Small intestine (tissue), 7 donors: ENCODE data around the gene NEURL3. TPM values are rescaled to one million over a fixed set of nuclear protein-coding genes. Genes with fewer than 3 reads are reported as not detected.

Experiments
- DNase-seq, 2 donors: peaks; one replicate each; pipeline versions ENCODE4 v3.0.0 to v3.0.0-alpha.2; 2013
- FAIRE-seq: peaks from 2 replicates; lab custom pipeline; 2012; peaks lifted over from hg19 to GRCh38; lab: Jason Lieb, UNC
- H3K27ac ChIP-seq, 3 donors: one replicate each; pipeline ENCODE4 v1.5.1; 2013; ENCODE audit warnings: low read length in 2 of 3, mild to moderate bottlenecking in 2 of 3, control low read depth in 1 of 3, inconsistent platforms in 1 of 3, low read depth in 1 of 3, moderate library complexity in 1 of 3
- H3K27me3 ChIP-seq, 3 donors: one replicate each; pipeline ENCODE4 v1.6.1; 2013; ENCODE audit warnings: low read length in 3 of 3, inconsistent platforms in 1 of 3; ENCODE audit not compliant: control insufficient read depth in 3 of 3, insufficient read depth in 3 of 3
- H3K36me3 ChIP-seq, 3 donors: one replicate each; pipeline ENCODE4 v1.6.1; 2013; ENCODE audit warnings: low read length in 3 of 3, inconsistent platforms in 1 of 3, low read depth in 1 of 3, mild to moderate bottlenecking in 1 of 3, moderate library complexity in 1 of 3; ENCODE audit not compliant: control insufficient read depth in 3 of 3, insufficient read depth in 2 of 3
- H3K4me1 ChIP-seq, 3 donors: one replicate each; pipeline ENCODE4 v1.6.1; 2013; ENCODE audit warnings: low read length in 2 of 3, inconsistent platforms in 1 of 3, low read depth in 1 of 3, mild to moderate bottlenecking in 1 of 3, moderate library complexity in 1 of 3; ENCODE audit not compliant: control insufficient read depth in 3 of 3, insufficient read depth in 2 of 3
- H3K4me3 ChIP-seq, 3 donors: one replicate each; pipeline ENCODE4 v1.5.1; 2013; ENCODE audit warnings: low read length in 3 of 3, control low read depth in 1 of 3, inconsistent platforms in 1 of 3, low read depth in 1 of 3, mild to moderate bottlenecking in 1 of 3, moderate library complexity in 1 of 3
- H3K9me3 ChIP-seq, 2 donors: one replicate each; pipeline ENCODE4 v1.6.1; 2013; ENCODE audit warnings: low read depth in 1 of 2, low read length in 1 of 2; ENCODE audit not compliant: control insufficient read depth in 2 of 2, insufficient read depth in 1 of 2
- WGBS, 3 donors: extraction: QIAGEN DNeasy Blood & Tissue Kit; methylation state at CpG; one replicate each; pipeline ENCODE4 v1.1.7; 2013; 5-methylcytosine and 5-hydroxymethylcytosine counted together
- polyA plus RNA-seq, 4 donors: library from polyadenylated mRNA; stranded (reverse) in 3 of 4; unstranded in 1 of 4; fragments of 200-250 nt in 3 of 4; fragments of 120-200 nt in 1 of 4; gene quantifications; one replicate each; pipeline versions ENCODE4 v1.2.1 to v1.2.3, GENCODE V29; 2013
- donor health status: healthy with polysubstance abuse.
- donor health status: control.
- donor health status: control.
- donor health status: Bipolar disorder and iron deficiency.
- donor health status: healthy.

NEURL3 gene
- polyA plus RNA-seq, 4 donors = 0.61 to 6.2 (median 3.1) TPM

DNA sequence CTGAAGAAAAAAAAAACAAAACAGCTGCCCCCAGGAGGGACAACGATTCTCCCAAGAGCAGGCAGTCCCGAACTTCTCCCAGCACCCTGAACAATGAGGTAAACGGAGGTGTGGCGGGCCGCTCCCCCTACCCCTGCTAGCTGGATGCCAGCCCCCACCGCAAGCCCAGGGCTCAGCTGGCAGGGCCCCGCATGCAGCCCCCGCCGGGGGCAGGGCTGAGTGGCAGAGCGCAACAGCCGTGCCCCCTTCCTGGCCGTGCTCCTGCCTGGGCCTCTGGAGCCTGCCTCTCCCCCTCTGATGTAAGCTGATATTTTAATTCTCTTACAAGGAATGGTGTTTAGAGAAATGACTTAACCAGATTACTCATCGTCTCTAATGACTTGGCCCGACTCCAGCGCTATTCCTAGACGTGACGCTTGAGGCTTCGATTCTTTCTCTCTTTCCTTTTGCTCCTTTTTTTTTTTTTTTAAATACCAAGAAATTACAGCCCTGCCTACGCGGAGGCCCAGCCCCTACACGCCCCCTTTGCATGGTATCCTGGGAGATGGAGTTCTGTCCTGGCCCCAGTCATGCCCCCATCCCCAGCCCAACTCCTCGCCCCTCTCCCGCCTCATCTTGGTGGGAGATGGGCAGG, 26.8 kb upstream of the NEURL3 start:
- 7 to 12% (median 8%) methylated on average over 23 of the region's 23 CpGs for WGBS, 3 donors
- Histone ChIP-seq H3K36me3 (no peaks in the 10 kb centered on the region), H3K27me3 (peaks cover 0 to 13% (median 0%) of the 10 kb centered on the region in 3 donors), H3K4me3 (peak overlapping the region in 1 of 3 donors; percentile 22), H3K4me1 (peaks cover 0 to 22% (median 9%) of the 10 kb centered on the region in 3 donors), H3K9me3 (no peaks in the 10 kb centered on the region), H3K27ac (peak overlapping the region; percentile 58 to 89 (median 67))
- DNase-seq (peak; percentile 96 to 97), FAIRE-seq (no peak)

- H3K27me3 ChIP-seq = peaks cover 0 to 19% (median 0%) of the 10 kb centered on the region in 3 donors
- FAIRE-seq (no peak), DNase-seq (no peak)
- WGBS, 3 donors = 81 to 87% (median 83%) methylated on average over 9 of the region's 9 CpGs
- H3K36me3 ChIP-seq = no peaks in the 10 kb centered on the region
- H3K9me3 ChIP-seq = no peaks in the 10 kb centered on the region
- H3K4me3 ChIP-seq = no peak overlapping the region
- peaks cover 0 to 22% (median 12%) of the 10 kb centered on the region in 3 donors for H3K4me1 ChIP-seq
- peak overlapping the region in 2 of 3 donors; percentile 67 to 89 for H3K27ac ChIP-seq
Measured at GRCh38 chr2:96531366-96531765, 26.2 kb upstream of the NEURL3 start.

DNA sequence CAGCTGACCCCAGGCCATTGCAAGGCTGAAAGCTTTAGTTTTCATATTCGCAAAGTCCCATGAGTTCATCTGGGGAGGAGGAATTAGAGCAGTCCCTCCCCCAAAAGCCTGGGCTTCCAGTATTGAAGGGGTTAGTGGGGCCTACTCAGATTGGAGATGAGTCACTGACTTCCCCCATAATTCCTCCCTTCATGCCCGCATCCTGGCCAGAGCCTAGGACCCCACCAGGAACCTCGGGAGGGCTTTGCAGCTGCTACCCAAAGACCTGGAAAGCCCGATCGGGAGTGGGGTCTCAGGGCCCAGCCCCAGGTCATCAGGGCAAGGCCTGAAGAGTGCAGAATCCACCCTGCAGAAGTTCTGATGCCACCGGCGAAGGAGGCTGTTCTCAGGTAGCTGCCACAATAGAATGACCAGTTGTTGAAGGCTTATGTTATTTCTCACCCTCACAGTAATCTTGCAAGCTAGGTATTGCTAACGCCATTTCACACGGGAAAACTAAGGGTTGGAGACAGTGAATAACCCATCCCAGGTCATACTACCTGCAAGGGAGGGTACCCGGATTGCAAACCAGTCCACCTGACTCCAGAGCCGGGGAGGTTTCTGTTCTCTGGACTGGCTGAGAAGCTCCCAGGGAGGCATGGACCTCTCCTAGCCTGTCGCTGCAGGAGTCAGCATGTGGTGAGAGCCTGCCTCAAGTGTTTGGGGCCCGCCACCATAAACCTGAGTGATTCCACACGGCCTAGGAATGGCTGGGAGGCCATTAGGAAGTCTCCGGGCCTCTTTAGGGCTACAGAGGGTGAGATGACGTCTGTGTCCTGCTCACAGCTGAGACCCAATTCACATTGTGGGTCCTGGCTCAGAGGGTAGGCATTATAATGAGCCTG, 25.6 kb upstream of the NEURL3 start:
- WGBS, 3 donors = 79 to 84% (median 80%) methylated on average over 16 of the region's 16 CpGs
- Histone ChIP-seq H3K27me3 (peaks cover 0 to 19% (median 0%) of the 10 kb centered on the region in 3 donors), H3K4me3 (no peak overlapping the region), H3K27ac (peak overlapping the region in 1 of 3 donors; percentile 89), H3K36me3 (no peaks in the 10 kb centered on the region), H3K9me3 (no peaks in the 10 kb centered on the region), H3K4me1 (peaks cover 0 to 19% (median 10%) of the 10 kb centered on the region in 3 donors)
- no peak for DNase-seq
- FAIRE-seq = no peak

DNA sequence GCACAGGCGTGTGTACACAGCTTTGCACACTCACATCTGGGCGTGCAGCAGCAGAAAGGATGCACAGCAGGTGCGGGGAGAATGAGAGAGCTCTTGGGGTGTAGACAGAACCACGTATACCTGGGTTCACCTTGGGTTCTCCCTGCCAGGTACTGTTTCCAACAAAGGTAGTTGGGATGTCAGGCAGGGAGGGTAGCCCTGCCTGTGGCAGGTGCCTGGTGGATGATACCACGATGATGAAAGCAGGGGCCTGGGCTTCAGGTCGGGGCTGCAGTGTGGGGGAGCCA, 24.9 kb upstream of the NEURL3 start:
- Histone ChIP-seq H3K4me3 (no peak overlapping the region), H3K27me3 (peaks cover 0 to 19% (median 0%) of the 10 kb centered on the region in 3 donors), H3K36me3 (no peaks in the 10 kb centered on the region), H3K27ac (no peak overlapping the region), H3K4me1 (peaks cover 0 to 19% (median 10%) of the 10 kb centered on the region in 3 donors), H3K9me3 (no peaks in the 10 kb centered on the region)
- no peak for DNase-seq
- no peak for FAIRE-seq
- 75 to 80% (median 78%) methylated on average over 6 of the region's 6 CpGs for WGBS, 3 donors

GRCh38 chr2:96529376-96530143, 24.4 kb upstream of the NEURL3 start:
- H3K4me1 ChIP-seq = peaks cover 0 to 19% (median 10%) of the 10 kb centered on the region in 3 donors
- peaks cover 0 to 19% (median 0%) of the 10 kb centered on the region in 3 donors for H3K27me3 ChIP-seq
- H3K36me3 ChIP-seq = no peaks in the 10 kb centered on the region
- 89 to 93% (median 90%) methylated on average over 9 of the region's 9 CpGs for WGBS, 3 donors
- H3K27ac ChIP-seq = peak overlapping the region in 1 of 3 donors; percentile 83
- DNase-seq = no peak
- H3K9me3 ChIP-seq = no peaks in the 10 kb centered on the region
- no peak for FAIRE-seq
- H3K4me3 ChIP-seq = no peak overlapping the region

DNA sequence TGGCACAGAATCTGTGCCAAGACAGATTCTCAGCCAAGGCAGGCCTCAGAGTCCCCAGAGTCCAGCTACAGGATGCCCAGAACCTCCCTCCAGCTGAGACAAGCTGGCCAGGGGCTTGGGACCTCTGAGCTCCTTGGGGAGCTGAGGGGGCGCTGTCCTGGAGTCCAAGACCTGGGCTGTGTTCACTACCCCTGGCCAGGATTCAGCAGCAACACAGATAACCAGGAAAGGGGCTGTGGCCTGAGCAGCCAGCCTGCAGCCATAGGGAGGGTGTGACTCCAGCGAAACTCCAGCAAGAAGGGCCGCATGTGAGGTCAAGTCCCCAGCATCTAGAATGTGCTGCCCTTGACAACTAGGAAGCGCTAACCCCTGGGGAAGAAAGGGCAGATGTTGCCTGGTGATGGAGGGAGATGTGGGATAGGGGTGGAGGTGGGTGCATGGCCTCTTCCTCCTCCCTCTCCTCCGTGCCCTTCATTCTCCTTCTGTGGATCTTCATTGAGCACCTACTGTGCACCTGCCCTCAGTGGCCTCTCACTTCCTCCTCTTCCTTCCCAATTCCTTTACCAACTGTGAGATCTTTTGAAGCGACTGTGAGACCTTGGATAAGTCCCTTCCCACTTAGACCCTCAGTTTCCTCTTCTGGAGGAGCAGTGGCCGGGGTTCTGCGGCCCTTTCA, 23.7 kb upstream of the NEURL3 start:
- 83 to 89% (median 87%) methylated on average over 8 of the region's 8 CpGs for WGBS, 3 donors
- peak overlapping the region in 1 of 3 donors; percentile 83 for H3K27ac ChIP-seq
- DNase-seq = no peak
- no peaks in the 10 kb centered on the region for H3K9me3 ChIP-seq
- H3K36me3 ChIP-seq = no peaks in the 10 kb centered on the region
- H3K4me1 ChIP-seq = peaks cover 0 to 18% (median 10%) of the 10 kb centered on the region in 3 donors
- H3K27me3 ChIP-seq = peaks cover 0 to 19% (median 0%) of the 10 kb centered on the region in 3 donors
- FAIRE-seq = no peak
- H3K4me3 ChIP-seq = no peak overlapping the region

- peaks cover 0 to 19% (median 0%) of the 10 kb centered on the region in 3 donors for H3K27me3 ChIP-seq
- peaks cover 0 to 15% (median 10%) of the 10 kb centered on the region in 3 donors for H3K4me1 ChIP-seq
- H3K4me3 ChIP-seq = peak overlapping the region in 2 of 3 donors; percentile 40 to 47
- DNase-seq = no peak
- FAIRE-seq = no peak
- H3K36me3 ChIP-seq = no peaks in the 10 kb centered on the region
- WGBS, 3 donors = 27 to 34% (median 27%) methylated on average over 14 of the region's 14 CpGs
- H3K27ac ChIP-seq = peak overlapping the region in 1 of 3 donors; percentile 83
- H3K9me3 ChIP-seq = no peaks in the 10 kb centered on the region
Measured at GRCh38 chr2:96528006-96528699, 23.0 kb upstream of the NEURL3 start.
